GM19328 (cell line): ENCODE data around the gene ADRM1.

Experiments used
- ATAC-seq: cut with Tn5 transposase; IDR thresholded peaks from one replicate; pipeline ENCODE4 v1.9.1; 2021; ENCODE audit warnings: mild to moderate bottlenecking, moderate library complexity; ENCODE audit not compliant: unreplicated experiment

The ADRM1 gene

DNA sequence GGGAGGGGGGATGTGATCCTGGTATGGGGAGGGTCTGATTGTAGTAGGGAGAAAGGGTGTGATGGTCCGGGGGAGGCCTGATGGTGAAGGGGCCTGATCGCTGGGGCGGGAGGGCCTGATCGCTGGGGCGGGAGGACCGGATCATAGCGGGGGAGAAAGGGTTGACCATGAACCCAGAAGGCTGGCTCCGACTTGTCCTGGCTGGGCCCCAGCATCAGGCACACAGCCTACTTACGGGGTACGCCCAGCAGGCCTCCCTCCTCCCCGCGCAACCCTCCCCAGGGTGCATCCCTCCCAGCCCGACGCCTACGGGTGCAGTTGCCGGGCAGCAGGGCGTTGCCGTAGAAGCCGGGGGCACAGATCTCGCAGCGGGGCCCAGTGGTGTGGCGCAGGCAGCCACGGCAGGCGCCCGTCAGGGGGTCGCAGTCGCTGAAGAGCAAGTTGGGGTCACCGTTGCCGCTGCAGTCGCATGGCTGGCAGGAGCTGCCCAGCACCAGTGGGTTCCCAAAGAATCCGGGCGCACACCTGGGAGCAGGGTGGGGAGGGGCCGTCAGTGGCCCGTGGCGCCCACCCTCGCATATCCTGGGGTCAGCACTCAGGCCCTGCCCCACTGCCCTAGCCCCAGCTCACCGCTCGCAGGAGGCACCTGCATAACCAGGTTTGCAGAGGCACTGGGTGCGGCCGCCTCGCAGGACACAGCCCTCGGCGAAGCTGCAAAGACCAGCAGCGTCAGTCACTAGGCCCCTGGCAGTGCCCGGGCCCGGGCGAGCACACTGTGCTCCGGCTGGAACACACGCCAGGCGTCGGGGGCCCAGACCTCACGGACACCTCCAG, 20.6 kb downstream of the ADRM1 start:
- no peak for ATAC-seq

- ATAC-seq, result no peak
Observed at GRCh38 chr20:62323980-62324906, 21.4 kb downstream of the ADRM1 start.

GRCh38 chr20:62325172-62325905, 22.5 kb downstream of the ADRM1 start:
- no peak for ATAC-seq

GRCh38 chr20:62326559-62326958, 23.8 kb downstream of the ADRM1 start:
- ATAC-seq, result no peak

DNA sequence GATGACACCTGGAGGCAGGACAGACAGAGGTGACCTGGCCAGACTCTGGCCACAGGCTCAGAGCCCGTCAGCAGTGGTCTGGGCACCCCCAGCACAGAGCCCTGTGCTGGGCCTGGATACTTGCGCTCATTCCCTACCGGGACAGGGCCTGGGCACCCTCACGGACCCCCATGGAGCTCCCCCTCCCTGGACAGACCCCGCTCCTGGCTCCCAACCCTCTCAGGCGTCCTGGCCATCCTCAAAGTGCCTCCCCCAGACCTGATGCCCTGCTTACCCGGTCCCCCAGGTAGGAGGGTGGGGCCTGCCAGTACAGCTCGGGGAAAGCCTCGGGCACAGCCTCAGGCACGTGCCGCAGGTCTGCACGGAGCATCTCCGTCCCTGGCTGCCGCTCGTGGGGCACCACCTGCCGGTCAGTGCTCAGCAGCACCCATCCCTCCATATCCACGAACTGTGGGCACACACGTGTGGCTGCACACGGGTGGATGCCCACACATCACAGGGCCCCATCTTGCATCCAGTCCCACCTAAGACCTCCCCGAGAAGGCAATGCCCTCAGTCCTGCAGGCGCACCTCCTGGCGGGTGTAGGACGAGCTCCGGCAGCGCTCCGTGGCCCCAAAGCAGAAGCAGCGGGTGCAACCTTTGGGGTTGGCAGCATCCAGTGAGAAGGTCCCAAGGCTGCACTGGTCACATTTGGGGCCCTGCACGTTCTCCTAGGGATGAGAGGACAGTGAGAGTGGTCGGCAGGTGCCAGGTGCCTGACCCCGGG, 24.3 kb downstream of the ADRM1 start:
- ATAC-seq, result no peak

GRCh38 chr20:62327726-62328495, 25.1 kb downstream of the ADRM1 start:
- no peak for ATAC-seq

GRCh38 chr20:62328684-62329388, 26.0 kb downstream of the ADRM1 start:
- no peak for ATAC-seq

DNA sequence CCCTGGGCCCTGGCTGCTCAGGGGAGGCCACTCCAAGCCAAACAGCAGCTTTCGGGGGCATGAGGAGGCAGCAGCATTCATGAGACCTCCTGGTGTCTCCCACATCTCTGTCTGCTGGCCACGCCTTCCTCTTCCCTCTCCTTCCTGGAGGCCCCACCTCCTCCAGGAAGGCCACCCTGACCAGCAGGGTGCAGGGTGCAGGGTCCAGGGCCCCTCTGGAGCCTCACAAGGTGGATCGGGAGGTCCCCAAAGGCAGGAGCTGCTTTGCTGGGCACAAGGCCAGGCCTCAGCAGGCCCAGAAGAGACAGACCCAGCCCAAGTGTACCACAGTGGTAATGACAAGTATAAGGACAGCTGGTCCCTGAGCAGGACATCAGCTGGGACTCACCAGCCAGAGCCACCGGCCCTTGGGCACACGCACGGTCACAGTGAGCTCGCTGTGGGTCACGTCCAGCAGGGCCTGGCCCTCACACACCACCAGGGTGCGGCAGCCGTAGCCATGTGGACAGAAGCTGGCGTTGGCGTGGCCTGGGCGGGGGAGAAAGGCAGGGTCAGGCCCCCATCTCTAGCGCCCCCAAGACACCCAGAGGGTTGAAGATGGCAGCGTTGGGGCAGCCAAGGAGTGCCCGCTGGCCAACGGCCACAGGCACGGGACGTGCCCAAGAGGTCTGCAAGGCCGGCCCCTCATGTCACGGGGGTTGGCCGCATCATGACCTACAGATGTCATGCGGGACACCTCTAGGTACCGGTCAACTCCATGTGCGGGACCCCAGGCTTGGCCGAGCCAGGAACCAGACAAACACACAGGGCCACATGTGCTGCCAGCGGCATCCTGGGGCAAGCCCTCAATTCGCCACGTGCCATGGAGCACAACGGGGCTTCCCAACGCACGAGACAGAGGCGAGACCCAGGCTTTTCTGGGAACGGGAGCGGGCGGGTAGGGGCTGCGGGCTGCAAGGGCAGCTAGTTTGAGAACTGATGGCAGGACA, 26.9 kb downstream of the ADRM1 start:
- no peak for ATAC-seq

GRCh38 chr20:62330576-62331317, 27.9 kb downstream of the ADRM1 start:
- ATAC-seq, result no peak

- ATAC-seq, result no peak
Observed at GRCh38 chr20:62331347-62331746, 28.6 kb downstream of the ADRM1 start.

- ATAC-seq, result no peak
Observed at GRCh38 chr20:62332421-62332820, 29.6 kb downstream of the ADRM1 start.

DNA sequence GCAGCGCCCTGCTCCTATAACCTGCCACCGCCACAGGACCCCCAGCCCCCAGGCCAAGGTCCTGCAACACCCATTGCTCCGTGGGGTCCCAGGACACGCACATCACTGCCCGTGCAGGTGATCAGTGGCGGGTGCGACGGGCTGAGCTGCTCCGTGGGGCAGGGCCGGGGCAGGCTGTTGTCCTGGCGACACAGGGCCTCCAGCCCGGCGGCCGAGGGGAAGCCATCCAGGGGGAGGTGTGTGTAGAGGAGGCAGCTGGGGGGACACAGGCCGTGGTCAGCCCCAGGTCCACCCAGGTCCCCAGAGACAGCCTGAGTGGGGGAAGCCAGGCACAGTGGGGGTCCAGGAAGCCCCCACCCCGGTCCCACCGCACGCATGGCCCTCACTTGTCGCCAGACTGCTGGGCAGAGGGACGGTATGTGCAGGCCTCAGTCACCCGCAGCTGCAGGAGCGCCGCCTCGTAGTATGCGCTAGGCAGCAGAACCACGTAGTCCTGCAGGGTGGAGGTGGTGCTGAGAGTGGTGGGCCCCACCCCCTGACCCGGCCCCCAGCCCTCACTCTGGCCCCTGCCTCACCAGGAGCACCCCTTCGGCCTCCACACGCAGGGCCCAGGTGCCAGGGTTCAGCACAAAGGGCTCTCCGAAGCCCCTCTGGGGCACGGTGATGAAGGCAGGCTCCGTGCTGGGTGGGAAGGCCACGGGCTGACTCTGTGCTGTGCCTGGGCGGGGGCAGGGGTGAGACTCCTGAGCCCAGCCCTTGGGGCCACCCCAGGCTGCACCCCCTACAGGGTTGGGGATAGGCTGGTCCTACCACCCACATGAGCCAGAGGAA, 30.4 kb downstream of the ADRM1 start:
- ATAC-seq, result no peak

DNA sequence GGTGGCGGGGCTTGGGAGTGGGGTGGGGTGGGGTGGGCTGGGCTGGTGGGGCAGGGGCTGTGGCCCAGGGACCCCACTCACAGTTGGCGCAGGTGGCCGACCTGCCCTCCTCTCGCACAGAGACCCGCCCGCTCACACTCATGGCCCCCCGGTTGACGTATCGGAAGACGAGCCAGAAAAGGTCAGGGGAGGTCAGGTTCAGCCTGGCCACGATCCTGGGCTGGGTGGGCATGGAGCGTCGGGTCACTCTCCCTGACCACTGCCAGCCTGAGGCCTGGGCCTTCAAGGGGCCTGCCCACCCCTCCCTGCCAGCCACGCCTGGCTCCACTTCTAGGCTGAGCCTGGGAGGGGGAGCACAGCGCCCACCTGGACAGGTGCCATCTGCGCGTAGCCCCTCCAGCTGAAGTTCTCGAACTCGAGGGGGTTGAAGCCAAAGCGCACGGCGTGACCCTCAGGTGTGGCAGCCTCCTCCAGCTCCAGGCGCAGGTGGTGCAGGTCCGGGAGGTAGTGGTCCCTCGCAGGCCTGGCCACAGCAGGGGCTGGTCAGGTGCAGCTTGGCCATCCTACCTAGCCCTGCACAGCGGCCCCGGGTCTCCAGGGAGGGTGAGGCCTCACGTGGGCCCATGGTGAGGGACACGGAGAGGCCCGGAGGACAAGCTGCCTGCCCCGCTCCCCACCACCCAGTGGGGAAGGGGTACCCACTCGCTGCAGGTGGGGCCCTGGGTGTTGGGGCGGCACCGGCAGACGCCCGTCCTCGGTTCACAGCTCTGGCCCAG, 31.2 kb downstream of the ADRM1 start:
- no peak for ATAC-seq

DNA sequence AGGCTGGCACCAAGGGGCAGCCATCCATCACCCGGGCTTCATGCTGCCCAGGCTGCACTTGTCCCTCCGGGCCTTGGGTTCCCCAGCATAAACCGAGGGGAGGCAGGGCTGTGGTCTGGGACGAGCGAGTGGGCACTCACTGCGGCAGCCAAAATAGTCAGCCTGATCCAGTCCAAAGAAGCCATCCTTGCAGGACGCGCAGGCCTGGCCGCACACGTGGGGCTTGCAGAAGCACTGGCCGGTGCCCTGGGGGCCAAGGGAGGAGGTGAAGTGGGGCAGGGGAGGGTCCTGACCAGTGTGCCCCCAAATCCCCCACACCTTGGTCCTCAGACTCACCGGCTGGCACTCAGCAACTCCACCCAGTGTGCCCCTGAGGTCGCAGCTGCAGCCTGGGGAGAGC, 32.1 kb downstream of the ADRM1 start:
- no peak for ATAC-seq

DNA sequence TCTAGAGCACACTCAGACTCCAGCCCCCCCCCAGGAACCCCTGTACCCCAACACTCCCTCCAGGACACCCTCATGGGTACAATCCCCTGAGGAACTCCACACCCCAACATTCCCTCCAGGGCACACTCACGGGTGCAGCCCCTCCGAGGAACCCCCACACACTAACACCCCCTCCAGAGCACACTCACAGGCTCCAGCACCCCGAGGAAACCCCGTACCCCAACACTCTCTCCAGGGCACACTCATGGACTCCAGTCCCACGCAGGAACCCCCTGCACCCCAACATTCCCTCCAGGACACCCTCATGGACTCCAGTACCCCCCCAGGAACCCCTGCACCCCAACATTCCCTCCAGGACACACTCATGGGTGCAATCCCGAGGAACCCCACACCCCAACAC, 32.7 kb downstream of the ADRM1 start:
- ATAC-seq, result no peak

- ATAC-seq, result no peak
Observed at GRCh38 chr20:62336329-62336728, 33.5 kb downstream of the ADRM1 start.
